ENCODE results near the gene CYB5RL. TPM values are rescaled to one million over a fixed set of nuclear protein-coding genes. Genes with fewer than 3 reads are reported as not detected.
A peak's percentile ranks its signal among the peaks of the same experiment; 100 is the strongest.

Gene CYB5RL
- total RNA-seq, 1 experiment from 2014 or later, result 13.1 TPM

GRCh38 chr1:54225378-54225777 lies 25.5 kb upstream of the CYB5RL start:
- ChIA-PET POLR2A (interaction anchor here (0.6 kb wide), 1 partner anchor 12 kb away, joined by 3 read pairs; no protein-coding TSS in a partner anchor), CTCF (no interaction called here)
- TF ChIP-seq ZNF423 (CRISPR knock-in tag; IDR thresholded peaks at IDR 0.05), result no peak
- TF ChIP-seq NFATC4 (CRISPR knock-in tag; IDR thresholded peaks at IDR 0.05), result no peak
- TF ChIP-seq ATF3 (CRISPR knock-in tag; conservative IDR thresholded peaks at IDR 0.05), result no peak
- no peak for TF ChIP-seq RELA (CRISPR knock-in tag; IDR thresholded peaks at IDR 0.05; ENCODE audit: borderline replicate concordance)
- no peak for TF ChIP-seq SMAD4 (CRISPR knock-in tag; IDR thresholded peaks at IDR 0.05)
- TF ChIP-seq, protein P1, sequence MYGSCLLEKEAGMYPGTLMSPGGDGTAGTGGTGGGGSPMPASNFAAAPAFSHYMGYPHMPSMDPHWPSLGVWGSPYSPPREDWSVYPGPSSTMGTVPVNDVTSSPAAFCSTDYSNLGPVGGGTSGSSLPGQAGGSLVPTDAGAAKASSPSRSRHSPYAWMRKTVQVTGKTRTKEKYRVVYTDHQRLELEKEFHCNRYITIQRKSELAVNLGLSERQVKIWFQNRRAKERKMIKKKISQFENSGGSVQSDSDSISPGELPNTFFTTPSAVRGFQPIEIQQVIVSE (CRISPR knock-in tag; IDR thresholded peaks at IDR 0.05; ENCODE audit: borderline replicate concordance), result no peak
- TF ChIP-seq FOXK1 (CRISPR knock-in tag; IDR thresholded peaks at IDR 0.05), result no peak
- TF ChIP-seq USF2 (CRISPR knock-in tag; IDR thresholded peaks at IDR 0.05), result no peak
- TF ChIP-seq, protein P2, sequence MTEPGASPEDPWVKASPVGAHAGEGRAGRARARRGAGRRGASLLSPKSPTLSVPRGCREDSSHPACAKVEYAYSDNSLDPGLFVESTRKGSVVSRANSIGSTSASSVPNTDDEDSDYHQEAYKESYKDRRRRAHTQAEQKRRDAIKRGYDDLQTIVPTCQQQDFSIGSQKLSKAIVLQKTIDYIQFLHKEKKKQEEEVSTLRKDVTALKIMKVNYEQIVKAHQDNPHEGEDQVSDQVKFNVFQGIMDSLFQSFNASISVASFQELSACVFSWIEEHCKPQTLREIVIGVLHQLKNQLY (CRISPR knock-in tag; IDR thresholded peaks at IDR 0.05), result no peak
- no peak for TF ChIP-seq GABPB1 (CRISPR knock-in tag; IDR thresholded peaks at IDR 0.05)
- TF ChIP-seq TEAD4 (CRISPR knock-in tag; IDR thresholded peaks at IDR 0.05), result no peak
- TF ChIP-seq OVOL2 (CRISPR knock-in tag; IDR thresholded peaks at IDR 0.05; ENCODE audit: borderline replicate concordance), result no peak
- no peak for TF ChIP-seq ZNF416 (CRISPR knock-in tag; IDR thresholded peaks at IDR 0.05)
- Mint-ChIP-seq H3K27me3 (ENCODE audit: low read depth) (no peaks in the 10 kb centered on the region), H3K36me3 (peaks cover 10% of the 10 kb centered on the region; the same call in 1 of the 2 replicates), H3K4me3 (no peak overlapping the region), H3K4me1 (peaks cover 26% of the 10 kb centered on the region), H3K9me3 (no peaks in the 10 kb centered on the region), H3K27ac (peak overlapping the region; percentile 69; the same call in 1 of the 2 replicates)
- ATAC-seq, result no peak
- no peak for DNase-seq (ENCODE audit: low spot score)

DNA sequence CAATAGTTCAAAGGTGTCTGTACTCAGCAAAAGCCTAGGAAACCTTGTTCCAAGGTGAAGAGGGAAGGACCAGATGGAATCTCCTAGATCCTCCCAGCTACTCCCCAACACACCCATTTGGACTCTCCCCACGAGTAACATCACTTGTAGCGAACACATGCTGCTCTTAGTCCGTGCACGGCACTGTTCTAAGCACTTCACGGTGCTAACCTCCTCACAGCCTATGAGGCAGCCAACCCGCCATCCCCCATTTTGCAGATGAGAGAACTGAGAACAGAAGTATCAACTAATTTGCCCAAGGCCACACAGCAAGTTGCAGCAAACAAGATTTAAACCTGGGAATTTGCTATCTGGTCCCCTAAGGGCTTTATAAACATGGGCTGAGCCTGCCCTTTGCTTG lies 24.4 kb upstream of the CYB5RL start:
- H3K4me3 Mint-ChIP-seq, result no peak overlapping the region
- H3K27ac Mint-ChIP-seq, result peak overlapping the region; percentile 46; the same call in 1 of the 2 replicates
- H3K9me3 Mint-ChIP-seq, result no peaks in the 10 kb centered on the region
- ChIA-PET POLR2A (no interaction called here), CTCF (no interaction called here)
- peaks cover 14% of the 10 kb centered on the region; the same call in 1 of the 2 replicates for H3K36me3 Mint-ChIP-seq
- ATAC-seq, result no peak
- TF ChIP-seq ZNF232 (CRISPR knock-in tag; IDR thresholded peaks at IDR 0.05) (no peak), MAX (CRISPR knock-in tag; IDR thresholded peaks at IDR 0.05) (no peak), ZNF416 (CRISPR knock-in tag; IDR thresholded peaks at IDR 0.05) (no peak), GABPB1 (CRISPR knock-in tag; IDR thresholded peaks at IDR 0.05) (no peak), GRHL2 (CRISPR knock-in tag; IDR thresholded peaks at IDR 0.05; ENCODE audit: insufficient replicate concordance, severe bottlenecking) (no peak), RORB (CRISPR knock-in tag; IDR thresholded peaks at IDR 0.05) (no peak), FOXK1 (CRISPR knock-in tag; IDR thresholded peaks at IDR 0.05) (no peak), EMX1 (CRISPR knock-in tag; IDR thresholded peaks at IDR 0.05) (no peak), STAT6 (CRISPR knock-in tag; conservative IDR thresholded peaks at IDR 0.05; ENCODE audit: low read depth) (no peak), ZMAT4 (CRISPR knock-in tag; IDR thresholded peaks at IDR 0.05) (no peak), PRRX2 (CRISPR knock-in tag; IDR thresholded peaks at IDR 0.05) (no peak), JAZF1 (CRISPR knock-in tag; IDR thresholded peaks at IDR 0.05) (no peak), ETV6 (CRISPR knock-in tag; IDR thresholded peaks at IDR 0.05) (no peak), ZBTB21 (CRISPR knock-in tag; IDR thresholded peaks at IDR 0.05; ENCODE audit: borderline replicate concordance) (no peak)
- TF ChIP-seq, protein P3, sequence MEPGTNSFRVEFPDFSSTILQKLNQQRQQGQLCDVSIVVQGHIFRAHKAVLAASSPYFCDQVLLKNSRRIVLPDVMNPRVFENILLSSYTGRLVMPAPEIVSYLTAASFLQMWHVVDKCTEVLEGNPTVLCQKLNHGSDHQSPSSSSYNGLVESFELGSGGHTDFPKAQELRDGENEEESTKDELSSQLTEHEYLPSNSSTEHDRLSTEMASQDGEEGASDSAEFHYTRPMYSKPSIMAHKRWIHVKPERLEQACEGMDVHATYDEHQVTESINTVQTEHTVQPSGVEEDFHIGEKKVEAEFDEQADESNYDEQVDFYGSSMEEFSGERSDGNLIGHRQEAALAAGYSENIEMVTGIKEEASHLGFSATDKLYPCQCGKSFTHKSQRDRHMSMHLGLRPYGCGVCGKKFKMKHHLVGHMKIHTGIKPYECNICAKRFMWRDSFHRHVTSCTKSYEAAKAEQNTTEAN (CRISPR knock-in tag; IDR thresholded peaks at IDR 0.05), result no peak
- DNase-seq (ENCODE audit: low spot score), result no peak
- H3K27me3 Mint-ChIP-seq (ENCODE audit: low read depth), result no peaks in the 10 kb centered on the region
- H3K4me1 Mint-ChIP-seq, result peaks cover 27% of the 10 kb centered on the region

Measured in WTC11 (cell line).